Gastrocnemius medialis (tissue), 4 donors: ENCODE results near the gene PVALB.

ENCODE experiments used
- POLR2A ChIP-seq, 2 donors: fragments of 450-650 bp; IDR thresholded peaks; one replicate each; pipeline ENCODE4 v1.6.1; 2017; ENCODE audit warnings: antibody characterized with exemption in 2 of 2, mild to moderate bottlenecking in 2 of 2, moderate library complexity in 2 of 2
- TF ChIP-seq, protein P1 (sequence below), 5 experiments: fragments of 450-650 bp in 3 of 5; fragments of 200-600 bp in 2 of 5; sonication (generic) in 2 of 5; IDR thresholded peaks in 4 of 5; conservative IDR thresholded peaks in 1 of 5; 1 replicate in 4 of 5; 2 replicates in 1 of 5; pipeline ENCODE4 v1.5.1; 2016 to 2019; ENCODE audit warnings: antibody characterized with exemption in 5 of 5, mild to moderate bottlenecking in 3 of 5, moderate library complexity in 3 of 5

DNA sequence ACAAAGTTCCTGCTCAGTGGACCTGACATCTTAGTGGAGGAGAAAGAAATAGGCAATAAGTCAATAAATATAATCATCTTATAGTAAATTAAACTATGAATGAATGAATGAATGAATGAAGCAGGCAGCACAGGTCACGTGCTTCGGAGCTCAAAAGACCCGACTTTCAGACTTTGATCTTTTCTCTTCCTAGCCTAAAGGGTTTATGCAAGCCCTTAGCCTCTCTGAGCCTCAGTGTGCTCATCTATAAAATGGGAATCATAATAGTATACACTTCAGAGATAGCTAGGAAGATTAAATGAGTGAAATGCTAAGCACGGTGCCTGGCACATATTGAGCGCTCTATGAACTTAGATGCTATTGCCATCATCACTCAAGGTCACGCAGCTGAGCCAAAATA lies 7.5 kb downstream of the PVALB start:
- TF ChIP-seq, protein P1, sequence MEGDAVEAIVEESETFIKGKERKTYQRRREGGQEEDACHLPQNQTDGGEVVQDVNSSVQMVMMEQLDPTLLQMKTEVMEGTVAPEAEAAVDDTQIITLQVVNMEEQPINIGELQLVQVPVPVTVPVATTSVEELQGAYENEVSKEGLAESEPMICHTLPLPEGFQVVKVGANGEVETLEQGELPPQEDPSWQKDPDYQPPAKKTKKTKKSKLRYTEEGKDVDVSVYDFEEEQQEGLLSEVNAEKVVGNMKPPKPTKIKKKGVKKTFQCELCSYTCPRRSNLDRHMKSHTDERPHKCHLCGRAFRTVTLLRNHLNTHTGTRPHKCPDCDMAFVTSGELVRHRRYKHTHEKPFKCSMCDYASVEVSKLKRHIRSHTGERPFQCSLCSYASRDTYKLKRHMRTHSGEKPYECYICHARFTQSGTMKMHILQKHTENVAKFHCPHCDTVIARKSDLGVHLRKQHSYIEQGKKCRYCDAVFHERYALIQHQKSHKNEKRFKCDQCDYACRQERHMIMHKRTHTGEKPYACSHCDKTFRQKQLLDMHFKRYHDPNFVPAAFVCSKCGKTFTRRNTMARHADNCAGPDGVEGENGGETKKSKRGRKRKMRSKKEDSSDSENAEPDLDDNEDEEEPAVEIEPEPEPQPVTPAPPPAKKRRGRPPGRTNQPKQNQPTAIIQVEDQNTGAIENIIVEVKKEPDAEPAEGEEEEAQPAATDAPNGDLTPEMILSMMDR (IDR thresholded peaks at IDR 0.05 in 4 of 5, conservative IDR thresholded peaks at IDR 0.05 in 1 of 5) = no peak
- no peak for TF ChIP-seq POLR2A (IDR thresholded peaks at IDR 0.05)
